SIG-M5 treated with dmso at 0.1 percent for 504 hours (cell line): Measurements from ENCODE around the gene CACNA1F.

Experiments used
- DNase-seq: peaks from one replicate; lab custom pipeline; 2025; ENCODE audit not compliant: unreplicated experiment; lab: John Stamatoyannopoulos, UW

The CACNA1F gene

DNA sequence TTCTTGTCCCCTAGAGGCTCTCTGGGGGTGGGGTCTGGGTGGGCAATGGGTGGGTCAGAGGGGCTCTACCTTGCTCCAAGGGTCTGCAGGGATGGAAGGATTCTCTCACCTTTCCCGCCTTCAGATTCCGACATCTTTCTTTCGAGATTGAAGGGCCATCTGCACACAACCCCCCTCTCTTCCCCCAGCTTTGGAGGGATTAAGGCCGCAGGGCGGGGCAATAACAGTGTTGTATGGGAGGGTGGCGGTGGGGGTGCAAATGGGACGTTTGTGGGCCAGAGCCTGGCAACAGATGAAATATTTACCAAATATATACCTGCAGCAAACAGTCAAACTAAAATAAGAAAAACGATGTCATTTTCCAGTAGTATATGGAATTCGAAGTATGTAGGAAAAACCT lies at the start of gene CACNA1F:
Gene CACNA1F (minus strand): TSS at position 165 of the 400 bp plus-strand sequence. CDS start 31 bp downstream, at position 134.
- no peak for DNase-seq

DNA sequence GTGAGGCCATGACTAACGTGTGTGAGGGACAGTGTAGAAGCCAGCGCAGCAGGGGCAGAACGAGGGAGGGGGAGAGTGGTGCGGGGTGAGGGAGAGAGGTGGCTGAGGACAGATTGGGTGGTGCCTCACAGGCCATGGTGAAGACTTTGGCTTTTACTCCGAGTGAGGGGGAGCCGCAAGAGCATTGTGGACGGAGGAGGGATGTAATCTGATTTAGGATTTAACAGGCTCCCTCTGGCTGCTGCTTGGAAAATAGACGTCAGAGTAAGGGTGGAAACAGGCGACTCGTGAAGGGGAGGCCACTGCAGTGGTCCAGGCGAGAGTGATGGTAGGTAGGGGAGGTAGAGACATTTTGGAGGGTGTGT lies 49.5 kb upstream of the CACNA1F start:
- DNase-seq: no peak

DNA sequence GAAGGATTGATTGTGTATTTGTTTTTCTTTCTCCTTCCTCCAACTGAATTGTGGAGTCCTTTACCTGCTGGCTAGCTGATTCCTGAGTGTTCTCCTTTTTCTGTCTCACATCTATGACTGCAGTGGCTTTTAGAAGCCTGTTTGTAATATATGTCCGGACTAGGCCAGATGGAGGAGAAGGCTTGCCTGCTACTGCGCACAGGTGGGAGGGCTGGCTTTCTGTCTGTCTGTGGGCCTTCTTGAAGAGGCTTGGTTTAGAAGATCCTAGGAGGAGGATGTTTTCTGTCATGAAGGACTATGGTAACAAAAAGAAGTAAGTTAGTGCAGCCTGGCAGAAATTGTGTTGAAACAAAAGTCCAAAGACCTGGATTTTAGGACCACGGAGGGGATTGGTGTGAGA lies 44.9 kb upstream of the CACNA1F start:
- DNase-seq: no peak

DNA sequence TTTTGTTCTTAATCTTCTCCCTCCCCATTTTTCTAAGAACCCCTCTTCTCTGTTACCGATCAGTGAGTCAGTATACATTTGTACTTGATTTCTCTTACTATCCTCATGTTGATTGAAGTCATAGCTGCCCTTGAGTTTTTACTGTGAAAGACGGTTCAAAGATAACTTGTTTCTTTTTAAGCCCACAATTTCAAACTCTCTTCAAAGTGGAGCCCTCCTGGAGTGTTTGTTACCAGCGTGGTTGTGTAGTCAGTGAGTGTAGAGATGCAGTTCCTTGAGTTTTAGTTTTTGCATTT lies 44.3 kb upstream of the CACNA1F start:
- DNase-seq: no peak

DNA sequence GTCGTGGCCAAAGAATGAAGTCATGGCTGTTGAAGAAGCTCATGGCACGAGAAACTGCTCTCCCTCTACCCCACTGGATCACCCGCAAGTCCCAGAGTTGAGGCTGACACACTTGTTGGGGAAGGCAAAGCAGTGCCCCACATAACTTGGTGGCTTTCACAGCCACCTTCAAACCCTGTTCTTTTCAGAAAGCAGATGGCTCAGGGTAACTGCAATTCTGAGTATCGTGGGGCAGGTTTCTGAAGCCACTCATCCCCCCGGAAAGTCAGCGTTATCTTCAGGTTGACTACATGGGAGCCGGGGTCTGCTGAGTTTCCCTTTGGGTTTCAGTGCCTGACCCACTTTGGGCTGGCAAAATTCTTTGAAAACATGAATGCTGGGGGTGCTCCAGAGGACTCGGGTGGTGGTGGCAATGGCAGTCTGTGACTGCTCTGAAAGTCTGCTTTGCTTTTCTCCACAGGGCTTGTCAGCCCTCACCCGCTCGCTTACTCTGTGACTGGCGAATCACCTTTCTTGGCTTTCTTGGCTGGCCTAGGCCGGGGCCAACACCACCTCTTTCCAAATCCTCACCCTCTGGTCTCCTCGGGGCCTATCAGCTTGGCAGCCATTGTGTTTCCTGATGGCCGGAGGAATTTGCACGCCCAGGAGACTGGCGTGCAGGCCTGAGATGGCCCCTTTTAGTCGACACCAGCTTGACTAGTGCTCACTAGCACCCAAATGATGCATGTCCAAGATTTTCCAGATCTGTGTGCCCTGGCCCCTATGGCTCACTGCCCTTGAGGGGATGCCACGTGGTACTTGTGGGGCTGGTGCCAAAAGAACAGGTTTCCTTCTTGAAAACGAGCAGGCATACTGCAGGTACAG lies 43.8 kb upstream of the CACNA1F start:
- no peak for DNase-seq

DNA sequence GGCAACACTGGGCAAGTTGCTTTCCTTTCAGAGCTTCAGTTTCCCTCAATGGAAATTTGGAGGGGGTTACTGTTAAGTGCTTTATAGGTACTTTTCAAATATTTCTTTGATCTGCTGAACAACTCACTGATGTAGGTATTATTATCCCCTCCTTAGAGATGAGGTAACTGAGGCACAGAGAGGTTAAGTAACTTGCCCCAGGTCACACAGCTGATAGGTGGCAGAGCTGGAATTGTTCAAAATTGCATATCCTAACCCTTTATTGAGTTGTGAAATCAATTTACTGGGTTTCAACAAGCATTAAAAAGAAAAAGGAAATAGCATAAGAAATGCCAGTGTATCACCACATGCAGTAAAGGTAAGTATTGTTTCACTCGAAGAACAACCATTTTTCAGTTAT lies 43.1 kb upstream of the CACNA1F start:
- no peak for DNase-seq

DNA sequence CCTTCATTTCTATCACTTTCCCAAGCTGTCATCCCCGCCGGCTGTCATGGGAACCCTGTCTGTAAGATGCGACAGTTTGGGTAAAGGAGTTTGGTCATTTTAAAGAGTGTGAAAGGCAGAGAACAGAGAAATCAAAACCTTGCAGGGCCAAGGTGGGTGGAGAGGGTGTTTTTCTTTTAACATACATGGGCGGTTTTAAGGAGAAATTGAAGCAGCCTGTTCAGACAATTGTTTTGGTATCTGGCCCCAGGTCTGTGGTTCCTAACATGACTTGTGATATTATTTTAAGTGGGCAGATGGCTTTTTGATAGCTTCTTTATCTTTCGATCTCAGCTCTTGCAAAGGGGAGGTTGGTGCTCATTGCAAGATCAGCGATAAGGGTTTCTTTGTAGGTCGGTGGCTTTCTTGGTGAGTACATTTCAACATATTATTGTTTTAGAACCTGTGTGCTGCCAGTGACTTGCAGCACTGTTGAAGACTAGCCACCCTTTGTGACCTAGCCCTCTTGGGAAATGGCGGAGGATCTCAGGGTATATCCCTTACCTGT lies 40.1 kb upstream of the CACNA1F start:
- no peak for DNase-seq

DNA sequence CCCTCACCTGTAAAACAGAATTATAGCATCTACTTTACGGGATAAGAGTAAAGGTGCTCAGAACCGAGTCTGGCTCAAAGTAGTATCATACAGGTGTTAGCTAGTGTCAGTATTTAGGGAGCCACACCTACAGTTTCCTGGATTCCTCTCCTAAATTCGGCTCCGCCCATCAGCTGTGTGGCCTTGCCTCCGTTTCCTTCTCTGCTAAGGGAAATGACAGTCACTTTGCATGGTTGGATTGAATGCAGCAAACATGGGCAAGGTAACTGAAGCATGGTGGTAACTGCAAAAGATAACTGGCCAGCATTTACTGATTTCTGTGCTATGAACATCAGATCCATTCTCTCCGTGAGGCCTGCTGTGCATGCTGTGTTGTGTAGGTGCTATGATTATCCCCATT lies 39.3 kb upstream of the CACNA1F start:
- no peak for DNase-seq

DNA sequence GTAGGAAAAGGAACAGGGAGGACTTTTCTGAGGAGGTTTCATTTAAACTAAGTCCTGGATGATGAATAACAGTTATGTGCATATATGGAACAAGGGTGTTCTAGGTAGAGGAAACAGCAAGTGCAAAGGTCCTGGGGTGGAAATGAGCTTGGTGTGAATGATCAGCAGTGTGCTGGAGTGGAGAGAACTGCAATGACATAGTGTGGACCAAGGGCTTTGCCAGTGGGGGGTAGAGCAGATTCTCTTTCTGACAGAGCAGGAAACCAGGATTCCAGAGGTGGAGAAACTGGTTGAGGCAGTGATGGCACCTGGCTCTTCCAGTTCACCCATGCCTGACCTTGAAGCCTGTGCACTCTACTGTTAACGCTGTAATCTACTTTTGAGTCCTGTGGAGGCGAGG lies 38.2 kb upstream of the CACNA1F start:
- DNase-seq: peak; percentile 9

DNA sequence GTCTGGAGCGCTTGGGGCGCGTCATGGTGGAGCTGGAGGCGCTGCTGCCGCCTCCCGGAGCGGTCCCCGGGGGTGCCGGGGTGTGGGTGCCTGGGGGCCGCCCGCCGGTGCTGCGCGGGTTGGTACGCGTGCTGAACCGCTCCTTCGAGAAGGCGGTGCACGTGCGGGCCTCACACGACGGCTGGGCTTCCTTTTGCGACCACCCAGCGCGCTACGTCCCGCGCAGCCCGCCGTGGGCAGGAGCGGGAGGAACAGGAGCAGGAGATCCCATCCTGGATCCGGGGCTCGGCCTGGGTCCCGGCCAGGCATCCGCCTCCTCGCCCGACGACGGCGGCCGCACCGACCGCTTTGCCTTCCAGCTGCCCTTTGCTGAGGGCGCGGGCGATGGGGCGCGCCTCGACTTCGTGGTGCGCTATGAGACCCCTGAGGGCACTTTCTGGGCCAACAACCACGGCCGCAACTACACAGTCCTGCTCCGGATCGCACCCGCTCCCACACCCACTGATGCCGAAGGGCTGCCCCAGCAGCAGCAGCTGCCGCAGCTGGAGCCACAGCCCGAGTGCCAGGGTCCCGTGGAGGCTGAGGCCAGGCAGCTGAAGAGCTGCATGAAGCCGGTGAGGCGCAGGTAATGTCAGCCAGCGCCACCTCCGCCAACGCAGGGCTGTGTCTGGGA lies 37.2 kb upstream of the CACNA1F start:
- DNase-seq: no peak

DNA sequence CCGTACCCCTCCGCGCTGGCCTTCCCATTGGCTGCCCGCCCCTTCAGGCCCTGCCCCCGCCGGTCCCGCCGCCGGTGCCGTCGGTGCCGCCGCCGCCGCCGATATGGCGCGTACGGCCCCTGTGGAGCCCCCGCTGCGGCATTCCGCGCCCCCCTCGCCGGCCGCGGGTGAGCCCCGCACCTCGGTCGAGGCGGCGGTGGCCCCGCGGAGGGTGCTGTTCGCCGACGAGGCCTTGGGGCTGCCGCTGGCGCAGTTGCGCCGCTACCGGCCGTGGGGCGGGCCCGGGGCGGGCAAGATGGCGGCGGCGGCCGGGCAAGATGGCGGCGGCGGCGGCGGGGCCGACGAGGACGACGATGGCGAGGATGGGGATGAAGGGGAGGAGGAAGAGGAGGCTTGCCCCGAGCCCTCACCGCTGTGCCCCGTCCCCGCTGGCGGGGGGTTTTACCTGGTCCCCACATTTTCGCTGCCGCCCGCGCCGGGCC lies 36.7 kb upstream of the CACNA1F start, which contains the start of gene PPP1R3F:
Gene PPP1R3F (plus strand): TSS at position 27 of the 482 bp plus-strand sequence. CDS start 77 bp downstream, at position 104.
- no peak for DNase-seq

DNA sequence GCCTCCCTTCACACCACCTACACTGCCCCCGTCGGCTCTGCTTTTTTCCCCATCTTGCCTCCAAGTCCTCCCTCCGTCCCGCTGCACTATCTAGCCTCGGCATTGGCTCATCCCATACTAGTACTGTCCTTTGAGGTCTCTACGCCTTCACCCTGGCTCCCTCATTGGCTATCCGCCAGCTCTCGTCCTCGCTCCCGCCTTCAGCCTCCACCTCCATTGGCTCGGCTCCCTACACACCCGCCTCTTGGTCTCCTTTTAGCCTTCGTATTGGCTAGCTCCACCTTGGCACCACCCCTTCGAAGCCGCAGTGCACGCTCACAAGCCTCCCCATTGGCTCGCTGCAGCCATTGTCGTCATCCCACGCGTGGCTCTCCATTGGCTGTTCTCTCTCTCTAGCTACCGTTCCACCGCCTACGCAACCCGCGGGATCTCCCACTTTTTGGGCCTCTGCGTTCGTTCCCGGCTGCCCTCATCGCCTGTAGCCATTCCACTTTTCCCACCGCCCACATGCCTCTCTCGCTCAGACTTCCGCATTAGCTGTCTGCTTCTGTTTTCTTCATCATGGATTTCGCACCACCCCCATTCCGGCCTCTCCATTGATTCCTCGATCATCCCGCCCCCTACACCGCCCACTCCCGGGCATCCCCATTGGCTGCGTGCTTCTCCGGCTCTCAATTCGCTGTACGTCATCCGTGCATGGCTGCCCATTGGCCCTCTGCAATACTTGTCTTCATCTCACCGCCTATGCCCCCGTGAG lies 36.0 kb upstream of the CACNA1F start:
- DNase-seq: peak; percentile 97

DNA sequence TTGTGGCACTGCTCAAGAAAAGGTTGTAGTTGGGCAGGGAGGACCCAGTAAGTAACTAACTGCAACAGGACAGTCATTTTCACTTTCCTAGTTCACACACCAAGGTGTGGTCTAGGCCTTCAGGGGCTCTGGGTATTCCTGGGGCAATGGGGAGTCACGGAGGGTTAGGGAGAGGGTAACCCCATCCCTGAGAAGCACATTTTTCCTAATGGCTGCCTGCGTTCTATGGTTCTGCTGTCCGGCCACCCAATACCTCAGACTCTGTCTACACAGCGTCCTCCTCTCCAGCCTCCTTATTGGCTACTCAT lies 35.5 kb upstream of the CACNA1F start:
- DNase-seq: no peak

DNA sequence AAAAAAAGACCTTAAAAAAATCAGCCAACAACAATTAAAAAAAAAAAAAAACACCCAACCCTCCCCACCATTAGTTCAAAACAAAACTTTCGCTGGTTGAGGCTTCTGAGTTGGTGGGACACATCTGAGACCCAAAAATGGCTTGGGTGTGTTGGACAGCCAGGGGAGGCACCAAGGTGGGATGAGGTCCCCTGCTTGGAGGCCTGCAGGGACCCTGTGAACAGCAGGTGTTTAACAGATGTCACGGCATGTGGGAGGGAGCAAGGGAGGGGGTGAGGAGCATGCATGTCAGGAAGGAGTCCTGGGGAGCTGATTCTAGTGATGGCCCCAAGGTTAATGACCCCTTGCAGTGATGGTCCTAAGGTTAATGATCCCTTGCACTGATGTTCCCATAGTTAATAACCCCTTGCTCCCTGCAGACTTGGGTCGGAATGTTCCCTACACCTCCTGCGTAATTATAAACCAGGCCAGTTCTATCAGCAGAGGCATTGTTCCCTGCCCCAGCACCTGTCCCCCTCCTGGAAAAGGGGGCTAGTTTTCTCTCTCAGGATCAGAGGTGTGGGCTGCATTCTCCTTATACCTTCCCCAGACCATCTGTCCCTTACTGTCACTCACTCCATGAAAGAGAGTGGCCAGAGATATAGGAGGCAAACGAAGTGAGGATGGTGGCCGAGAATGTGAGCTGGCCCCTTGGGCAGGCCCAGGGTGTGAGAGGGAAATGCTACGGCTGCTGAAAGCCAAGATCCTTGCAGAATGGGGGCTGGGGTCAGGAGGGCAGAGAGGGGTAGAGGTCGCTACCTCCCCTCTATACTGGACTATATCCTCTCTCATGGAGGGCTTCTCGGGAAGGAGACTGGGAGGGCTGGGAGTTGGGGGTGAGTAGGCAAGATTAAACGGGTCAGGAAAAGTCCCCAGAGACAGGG lies 33.6 kb upstream of the CACNA1F start:
- DNase-seq: no peak

DNA sequence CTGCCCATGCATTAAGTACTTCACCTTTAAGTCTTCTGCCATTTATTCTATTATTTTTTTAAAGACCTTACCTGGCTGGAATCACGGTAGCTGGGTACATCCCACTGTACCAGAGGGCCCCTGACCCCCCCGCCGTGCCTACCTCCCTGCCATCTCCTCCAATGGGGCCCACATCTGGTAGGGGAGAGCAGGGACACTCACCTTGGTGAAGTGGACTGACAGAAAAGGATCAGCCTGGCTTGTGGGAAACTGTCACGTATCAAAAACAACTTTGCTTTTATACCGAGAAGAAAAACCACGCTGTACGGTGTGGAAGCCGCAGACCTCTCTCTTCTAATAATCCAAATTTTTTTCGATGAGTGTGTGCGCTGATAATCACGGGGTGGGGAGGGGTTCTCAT lies 31.3 kb upstream of the CACNA1F start, which contains the start of gene FOXP3:
Gene FOXP3 (minus strand): TSS at position 251 of the 400 bp plus-strand sequence. CDS start 6,205 bp downstream, outside the sequence.
- no peak for DNase-seq

DNA sequence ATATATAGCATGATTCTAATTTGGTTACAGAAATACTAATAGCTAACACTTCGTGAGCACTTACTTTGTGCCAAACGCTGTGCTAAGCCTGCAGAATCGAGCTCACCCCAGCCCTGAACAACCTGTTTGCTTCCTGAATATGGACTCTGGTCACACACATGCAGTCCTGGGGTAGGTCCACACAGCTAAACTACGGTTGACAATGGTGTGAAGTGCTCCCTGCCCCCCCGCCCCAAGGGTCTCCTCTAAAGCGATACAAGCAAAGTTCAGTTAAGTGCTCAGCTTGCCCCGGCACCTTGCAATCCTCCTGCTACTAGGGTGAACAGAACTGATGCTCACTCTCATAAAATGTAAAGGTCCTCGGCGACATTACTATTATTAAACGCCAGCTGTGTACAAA lies 30.5 kb upstream of the CACNA1F start:
- no peak for DNase-seq

DNA sequence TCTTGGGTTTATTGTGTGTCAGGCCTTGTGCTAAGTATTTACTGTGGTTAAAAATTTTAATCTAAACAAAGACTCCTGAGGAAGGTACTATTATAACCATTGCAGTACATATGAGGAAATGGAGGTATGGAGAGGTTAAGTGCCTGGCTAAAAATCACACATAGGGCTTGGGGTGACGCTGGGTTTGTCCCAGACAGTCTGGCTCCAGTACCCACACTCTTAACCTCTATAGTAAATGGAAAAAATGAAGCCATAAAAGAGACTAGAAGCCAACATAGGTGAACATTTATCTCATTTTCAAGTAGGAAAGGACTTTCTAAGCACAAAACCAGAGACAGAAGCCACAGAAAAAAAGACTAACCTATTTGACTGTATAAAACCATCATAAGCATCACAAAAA lies 29.5 kb upstream of the CACNA1F start:
- no peak for DNase-seq

DNA sequence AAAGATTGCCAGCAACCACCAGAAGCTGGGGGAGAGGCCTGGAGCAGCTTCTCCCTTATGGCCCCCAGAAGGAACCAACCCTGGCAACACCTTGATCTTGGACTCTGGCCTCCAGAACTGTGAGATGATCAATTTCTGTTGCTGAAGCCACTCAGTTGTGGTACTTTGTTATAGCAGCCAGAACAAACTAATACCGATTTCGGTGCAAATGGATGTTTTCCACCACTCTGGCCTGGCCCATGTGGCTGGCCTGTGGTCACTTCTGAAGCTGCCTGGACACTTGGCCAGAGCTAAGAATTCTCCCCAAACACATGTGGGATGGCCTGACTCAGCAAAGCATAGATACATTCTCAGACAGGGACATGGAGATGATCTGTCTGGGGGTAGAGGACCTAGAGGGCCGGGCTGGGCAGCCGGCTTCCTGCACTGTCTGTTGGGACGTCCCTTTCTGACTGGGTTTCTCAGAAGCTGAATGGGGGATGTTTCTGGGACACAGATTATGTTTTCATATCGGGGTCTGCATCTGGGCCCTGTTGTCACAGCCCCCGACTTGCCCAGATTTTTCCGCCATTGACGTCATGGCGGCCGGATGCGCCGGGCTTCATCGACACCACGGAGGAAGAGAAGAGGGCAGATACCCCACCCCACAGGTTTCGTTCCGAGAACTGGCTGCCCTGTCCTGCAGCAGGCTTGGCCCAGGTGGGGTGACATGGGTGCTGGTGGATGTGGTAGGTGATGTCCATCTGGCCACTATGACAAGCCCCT lies 27.3 kb upstream of the CACNA1F start:
- no peak for DNase-seq

DNA sequence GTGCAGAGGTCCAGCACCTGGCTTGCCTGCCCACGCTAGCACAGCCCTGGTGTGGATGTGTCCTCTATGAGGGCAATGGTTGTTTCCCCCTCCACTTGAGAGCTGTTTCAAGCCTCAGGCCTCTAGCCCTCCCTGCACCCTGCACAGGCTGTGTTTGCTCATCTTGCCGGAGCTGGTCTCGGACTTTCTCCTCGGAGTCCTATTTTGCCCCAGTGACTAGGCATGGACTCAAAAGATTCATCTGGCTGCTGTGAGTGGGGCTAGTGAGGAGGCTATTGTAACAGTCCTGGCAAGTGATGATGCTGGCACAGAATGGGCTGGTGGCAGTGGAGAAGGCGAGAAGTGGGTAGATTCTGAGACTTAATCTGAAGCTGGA lies 25.6 kb upstream of the CACNA1F start:
- DNase-seq: no peak
